ENCODE results near the gene RAB6B.

DNA sequence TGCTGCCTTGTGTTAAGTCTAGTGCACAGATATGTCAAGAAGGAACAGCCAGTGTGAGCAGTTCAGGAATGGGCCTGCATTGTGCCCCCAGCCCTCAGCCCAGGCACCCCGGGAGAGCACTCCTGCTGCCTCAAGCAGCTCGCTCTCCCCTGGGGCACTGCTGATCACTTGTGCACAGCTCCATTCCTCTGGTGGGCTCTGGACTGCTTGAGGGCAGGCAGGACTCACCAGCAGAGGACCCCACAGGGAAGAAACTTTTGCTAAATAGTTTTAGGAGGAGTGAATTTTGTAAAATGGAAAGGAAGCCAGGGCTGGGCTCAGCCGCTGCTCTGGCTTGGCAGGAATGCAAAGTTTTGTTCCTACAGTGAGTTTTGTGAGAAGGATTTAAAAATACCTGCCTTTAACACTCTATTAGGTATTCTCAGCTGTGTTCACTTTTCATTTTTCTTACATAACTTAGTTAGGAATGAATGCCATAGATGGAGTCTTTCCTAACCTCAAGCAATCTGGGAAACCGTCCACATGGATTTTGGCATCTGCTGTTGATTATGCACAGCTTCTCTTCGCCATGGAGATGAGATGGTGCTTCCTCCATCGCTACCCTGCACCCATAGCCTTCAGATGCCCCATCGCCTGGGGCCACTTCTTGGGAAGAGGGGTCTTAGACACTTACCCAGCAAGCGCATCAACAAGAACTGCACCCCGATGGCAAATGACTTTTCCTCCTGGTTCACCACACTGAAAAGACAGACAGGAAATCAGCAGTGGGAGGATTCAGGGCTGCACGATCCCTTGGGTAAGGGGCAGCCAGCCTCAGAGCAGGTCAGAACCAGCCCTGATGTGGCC is 42.3 kb upstream of the RAB6B start:
- TF ChIP-seq, protein P1, sequence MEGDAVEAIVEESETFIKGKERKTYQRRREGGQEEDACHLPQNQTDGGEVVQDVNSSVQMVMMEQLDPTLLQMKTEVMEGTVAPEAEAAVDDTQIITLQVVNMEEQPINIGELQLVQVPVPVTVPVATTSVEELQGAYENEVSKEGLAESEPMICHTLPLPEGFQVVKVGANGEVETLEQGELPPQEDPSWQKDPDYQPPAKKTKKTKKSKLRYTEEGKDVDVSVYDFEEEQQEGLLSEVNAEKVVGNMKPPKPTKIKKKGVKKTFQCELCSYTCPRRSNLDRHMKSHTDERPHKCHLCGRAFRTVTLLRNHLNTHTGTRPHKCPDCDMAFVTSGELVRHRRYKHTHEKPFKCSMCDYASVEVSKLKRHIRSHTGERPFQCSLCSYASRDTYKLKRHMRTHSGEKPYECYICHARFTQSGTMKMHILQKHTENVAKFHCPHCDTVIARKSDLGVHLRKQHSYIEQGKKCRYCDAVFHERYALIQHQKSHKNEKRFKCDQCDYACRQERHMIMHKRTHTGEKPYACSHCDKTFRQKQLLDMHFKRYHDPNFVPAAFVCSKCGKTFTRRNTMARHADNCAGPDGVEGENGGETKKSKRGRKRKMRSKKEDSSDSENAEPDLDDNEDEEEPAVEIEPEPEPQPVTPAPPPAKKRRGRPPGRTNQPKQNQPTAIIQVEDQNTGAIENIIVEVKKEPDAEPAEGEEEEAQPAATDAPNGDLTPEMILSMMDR (conservative IDR thresholded peaks at IDR 0.05; ENCODE audit: low read depth, low read length), result no peak
- TF ChIP-seq SMC3 (IDR thresholded peaks at IDR 0.05; ENCODE audit: low read depth, low read length) (no peak), BHLHE40 (IDR thresholded peaks at IDR 0.05; ENCODE audit: low read depth, low read length) (no peak), POLR2A (IDR thresholded peaks at IDR 0.05; ENCODE audit: low read depth, low read length) (no peak), CEBPB (IDR thresholded peaks at IDR 0.05; ENCODE audit: low read depth, low read length) (no peak), RFX5 (IDR thresholded peaks at IDR 0.05; ENCODE audit: low read depth, low read length) (no peak)
- TF ChIP-seq, protein P2, sequence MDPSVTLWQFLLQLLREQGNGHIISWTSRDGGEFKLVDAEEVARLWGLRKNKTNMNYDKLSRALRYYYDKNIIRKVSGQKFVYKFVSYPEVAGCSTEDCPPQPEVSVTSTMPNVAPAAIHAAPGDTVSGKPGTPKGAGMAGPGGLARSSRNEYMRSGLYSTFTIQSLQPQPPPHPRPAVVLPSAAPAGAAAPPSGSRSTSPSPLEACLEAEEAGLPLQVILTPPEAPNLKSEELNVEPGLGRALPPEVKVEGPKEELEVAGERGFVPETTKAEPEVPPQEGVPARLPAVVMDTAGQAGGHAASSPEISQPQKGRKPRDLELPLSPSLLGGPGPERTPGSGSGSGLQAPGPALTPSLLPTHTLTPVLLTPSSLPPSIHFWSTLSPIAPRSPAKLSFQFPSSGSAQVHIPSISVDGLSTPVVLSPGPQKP (IDR thresholded peaks at IDR 0.05; ENCODE audit: borderline replicate concordance, low read depth, low read length), result no peak
